Mucosa of rectum (tissue), 2 donors: ENCODE measurements around the gene POC1B.

Experiments
- H3K27ac ChIP-seq, 2 donors: one replicate each; pipeline ENCODE4 v1.7.0; 2013; ENCODE audit warnings: inconsistent platforms in 2 of 2, low read depth in 2 of 2, low read length in 2 of 2
- H3K27me3 ChIP-seq, 2 donors: one replicate each; pipeline ENCODE4 v1.7.0; 2013; ENCODE audit warnings: low read length in 2 of 2; ENCODE audit not compliant: control insufficient read depth in 2 of 2, insufficient read depth in 2 of 2
- H3K36me3 ChIP-seq, 2 donors: one replicate each; pipeline ENCODE4 v1.7.0; 2013; ENCODE audit warnings: low read length in 2 of 2; ENCODE audit not compliant: control insufficient read depth in 2 of 2, insufficient read depth in 2 of 2
- H3K4me1 ChIP-seq, 2 donors: one replicate each; pipeline ENCODE4 v1.7.0; 2013; ENCODE audit warnings: low read length in 2 of 2, mild to moderate bottlenecking in 1 of 2; ENCODE audit not compliant: control insufficient read depth in 2 of 2, insufficient read depth in 2 of 2
- H3K4me3 ChIP-seq, 2 donors: one replicate each; pipeline ENCODE4 v1.7.0; 2013; ENCODE audit warnings: low read length in 2 of 2
- H3K9ac ChIP-seq, 2 donors: one replicate each; pipeline ENCODE4 v1.7.0; 2013; ENCODE audit warnings: low read length in 2 of 2, low read depth in 1 of 2, mild to moderate bottlenecking in 1 of 2
- H3K9me3 ChIP-seq, 2 donors: one replicate each; pipeline ENCODE4 v1.7.0; 2013; ENCODE audit warnings: low read length in 2 of 2; ENCODE audit not compliant: control insufficient read depth in 2 of 2
- donor health status: healthy.
- donor health status: Normal muscosa, but diverticular disease.

The POC1B gene

GRCh38 chr12:89540586-89540985 is 14.7 kb upstream of the POC1B start:
- Histone ChIP-seq H3K9me3 (no peaks in the 10 kb centered on the region), H3K27me3 (no peaks in the 10 kb centered on the region), H3K4me1 (peaks cover 4 to 9% of the 10 kb centered on the region in 2 donors), H3K4me3 (no peak overlapping the region), H3K27ac (no peak overlapping the region), H3K36me3 (no peaks in the 10 kb centered on the region), H3K9ac (no peak overlapping the region)

GRCh38 chr12:89539426-89540223 is 13.8 kb upstream of the POC1B start:
- H3K9me3 ChIP-seq, result no peaks in the 10 kb centered on the region
- no peak overlapping the region for H3K4me3 ChIP-seq
- H3K9ac ChIP-seq, result no peak overlapping the region
- H3K27ac ChIP-seq, result no peak overlapping the region
- H3K36me3 ChIP-seq, result no peaks in the 10 kb centered on the region
- peaks cover under 1 to 7% of the 10 kb centered on the region in 2 donors for H3K4me1 ChIP-seq
- no peaks in the 10 kb centered on the region for H3K27me3 ChIP-seq

GRCh38 chr12:89538897-89539296 is 13.1 kb upstream of the POC1B start:
- Histone ChIP-seq H3K4me3 (no peak overlapping the region), H3K9me3 (no peaks in the 10 kb centered on the region), H3K27ac (no peak overlapping the region), H3K4me1 (peaks cover 0 to 7% of the 10 kb centered on the region in 2 donors), H3K36me3 (no peaks in the 10 kb centered on the region), H3K27me3 (no peaks in the 10 kb centered on the region), H3K9ac (no peak overlapping the region)

- H3K4me3 ChIP-seq, result no peak overlapping the region
- no peak overlapping the region for H3K27ac ChIP-seq
- no peaks in the 10 kb centered on the region for H3K4me1 ChIP-seq
- no peaks in the 10 kb centered on the region for H3K36me3 ChIP-seq
- H3K9me3 ChIP-seq, result no peaks in the 10 kb centered on the region
- H3K9ac ChIP-seq, result no peak overlapping the region
- H3K27me3 ChIP-seq, result no peaks in the 10 kb centered on the region
Observed at GRCh38 chr12:89537389-89537788, 11.5 kb upstream of the POC1B start.

GRCh38 chr12:89529738-89530137 is 3.9 kb upstream of the POC1B start:
- H3K4me1 ChIP-seq, result peaks cover 0 to 3% of the 10 kb centered on the region in 2 donors

GRCh38 chr12:89528434-89528833 is 2.6 kb upstream of the POC1B start:
- no peaks in the 10 kb centered on the region for H3K27me3 ChIP-seq
- H3K9ac ChIP-seq, result no peak overlapping the region
- no peaks in the 10 kb centered on the region for H3K36me3 ChIP-seq
- H3K9me3 ChIP-seq, result no peaks in the 10 kb centered on the region
- H3K4me1 ChIP-seq, result peaks cover 5 to 10% of the 10 kb centered on the region in 2 donors
- H3K4me3 ChIP-seq, result no peak overlapping the region
- H3K27ac ChIP-seq, result no peak overlapping the region

More at GRCh38 chr12:89529738-89530137, 3.9 kb upstream of the POC1B start:
- Histone ChIP-seq H3K9me3 (no peaks in the 10 kb centered on the region), H3K27ac (no peak overlapping the region), H3K4me3 (no peak overlapping the region), H3K27me3 (no peaks in the 10 kb centered on the region), H3K36me3 (no peaks in the 10 kb centered on the region), H3K9ac (no peak overlapping the region)

GRCh38 chr12:89525305-89525823 is 483 bp downstream of the POC1B start:
- Histone ChIP-seq H3K9me3 (no peaks in the 10 kb centered on the region), H3K4me1 (peaks cover 19 to 21% of the 10 kb centered on the region in 2 donors), H3K36me3 (no peaks in the 10 kb centered on the region), H3K27ac (peak overlapping the region; percentile 91 to 92), H3K27me3 (no peaks in the 10 kb centered on the region), H3K4me3 (peak overlapping the region; percentile 95 to 99), H3K9ac (peak overlapping the region; percentile 95 to 97)

- Histone ChIP-seq H3K9me3 (no peaks in the 10 kb centered on the region), H3K4me3 (peak within 1 kb of the TSS; percentile 95 to 99), H3K27ac (peak within 1 kb of the TSS; percentile 91 to 92), H3K27me3 (no peaks in the 10 kb centered on the region), H3K36me3 (no peaks in the 10 kb centered on the region), H3K4me1 (peaks cover 19 to 23% of the 10 kb centered on the region in 2 donors), H3K9ac (peak within 1 kb of the TSS; percentile 95 to 97)
Observed at GRCh38 chr12:89524541-89525304, 1.1 kb downstream of the POC1B start, which contains the start of gene GALNT4. Gene GALNT4 (minus strand): TSS chr12:89524796. CDS start chr12:89524549, 247 bp downstream.

GRCh38 chr12:89523843-89524540 is 1.9 kb downstream of the POC1B start:
- no peaks in the 10 kb centered on the region for H3K9me3 ChIP-seq
- H3K4me3 ChIP-seq, result peak overlapping the region; percentile 95 to 99
- H3K9ac ChIP-seq, result peak overlapping the region; percentile 95 to 97
- H3K4me1 ChIP-seq, result peaks cover 19 to 23% of the 10 kb centered on the region in 2 donors
- H3K36me3 ChIP-seq, result no peaks in the 10 kb centered on the region
- no peaks in the 10 kb centered on the region for H3K27me3 ChIP-seq
- H3K27ac ChIP-seq, result peak overlapping the region; percentile 91 to 92
